Measurements from ENCODE around the gene SSR3.

SSR3 gene

GRCh38 chr3:156530980-156531379 is 23.9 kb downstream of the SSR3 start:
- Histone ChIP-seq H3F3A (ENCODE audit: insufficient read depth, low read length) (no peaks in the 10 kb centered on the region), H3K79me2 (ENCODE audit: low read length) (no peaks in the 10 kb centered on the region), H3K4me2 (ENCODE audit: low read depth, low read length) (no peak overlapping the region), H3K9me3 (replicated peaks; ENCODE audit: insufficient read depth, low read length) (no peaks in the 10 kb centered on the region), H3K9me2 (replicated peaks; ENCODE audit: insufficient read depth, low read length) (no peaks in the 10 kb centered on the region), H3K27ac (ENCODE audit: low read length) (no peak overlapping the region), H3K27me3 (replicated peaks; ENCODE audit: insufficient read depth, low read length) (no peaks in the 10 kb centered on the region), H2AFZ (ENCODE audit: low read length) (no peak overlapping the region), H3K36me3 (replicated peaks; ENCODE audit: insufficient read depth, low read length) (no peaks in the 10 kb centered on the region), H3K4me1 (ENCODE audit: low read length) (no peaks in the 10 kb centered on the region), H4K20me1 (ENCODE audit: insufficient read depth, low read length) (no peaks in the 10 kb centered on the region), H3K4me3 (ENCODE audit: low read length) (no peak overlapping the region), H3K9ac (ENCODE audit: low read length) (no peak overlapping the region)
- TF ChIP-seq CTCF (IDR thresholded peaks at IDR 0.05; ENCODE audit: low read length) = no peak
- TF ChIP-seq EZH2 (optimal IDR thresholded peaks at IDR 0.05; ENCODE audit: low read depth, low read length) = no peak
- no peak for TF ChIP-seq EZH2phosphoT487 (IDR thresholded peaks at IDR 0.05; ENCODE audit: low read length)
- DNase-seq = no peak

DNA sequence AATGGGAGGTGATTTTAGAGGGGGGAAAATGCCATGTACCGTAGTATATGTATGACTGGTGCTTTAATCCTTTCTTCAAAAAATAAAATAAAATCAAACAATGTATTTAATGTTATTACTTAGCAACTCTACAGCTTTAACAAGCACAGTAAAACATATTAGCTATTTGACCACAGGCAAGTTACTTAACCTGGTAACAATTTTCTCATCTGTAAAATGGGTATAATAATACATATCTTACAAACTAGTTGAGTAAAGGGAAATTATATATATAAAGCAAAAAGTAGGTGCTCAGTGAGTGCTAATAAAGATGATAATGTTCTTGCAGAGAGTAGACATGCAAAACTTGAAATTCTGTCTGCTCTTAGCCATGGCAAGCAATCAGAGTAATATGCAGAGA is 27.9 kb downstream of the SSR3 start:
- no peak overlapping the region for H3K4me2 ChIP-seq (ENCODE audit: low read depth, low read length)
- H3K4me1 ChIP-seq (ENCODE audit: low read length) = no peaks in the 10 kb centered on the region
- no peaks in the 10 kb centered on the region for H3K36me3 ChIP-seq (replicated peaks; ENCODE audit: insufficient read depth, low read length)
- H3K4me3 ChIP-seq (ENCODE audit: low read length) = no peak overlapping the region
- no peaks in the 10 kb centered on the region for H3F3A ChIP-seq (ENCODE audit: insufficient read depth, low read length)
- no peak overlapping the region for H3K9ac ChIP-seq (ENCODE audit: low read length)
- no peaks in the 10 kb centered on the region for H3K9me3 ChIP-seq (replicated peaks; ENCODE audit: insufficient read depth, low read length)
- TF ChIP-seq CTCF (IDR thresholded peaks at IDR 0.05; ENCODE audit: low read length) (no peak), EZH2phosphoT487 (IDR thresholded peaks at IDR 0.05; ENCODE audit: low read length) (no peak), EZH2 (optimal IDR thresholded peaks at IDR 0.05; ENCODE audit: low read depth, low read length) (no peak)
- no peak for DNase-seq
- no peak overlapping the region for H3K27ac ChIP-seq (ENCODE audit: low read length)
- no peaks in the 10 kb centered on the region for H3K79me2 ChIP-seq (ENCODE audit: low read length)
- H4K20me1 ChIP-seq (ENCODE audit: insufficient read depth, low read length) = no peaks in the 10 kb centered on the region
- no peaks in the 10 kb centered on the region for H3K9me2 ChIP-seq (replicated peaks; ENCODE audit: insufficient read depth, low read length)
- H3K27me3 ChIP-seq (replicated peaks; ENCODE audit: insufficient read depth, low read length) = no peaks in the 10 kb centered on the region
- no peak overlapping the region for H2AFZ ChIP-seq (ENCODE audit: low read length)

DNA sequence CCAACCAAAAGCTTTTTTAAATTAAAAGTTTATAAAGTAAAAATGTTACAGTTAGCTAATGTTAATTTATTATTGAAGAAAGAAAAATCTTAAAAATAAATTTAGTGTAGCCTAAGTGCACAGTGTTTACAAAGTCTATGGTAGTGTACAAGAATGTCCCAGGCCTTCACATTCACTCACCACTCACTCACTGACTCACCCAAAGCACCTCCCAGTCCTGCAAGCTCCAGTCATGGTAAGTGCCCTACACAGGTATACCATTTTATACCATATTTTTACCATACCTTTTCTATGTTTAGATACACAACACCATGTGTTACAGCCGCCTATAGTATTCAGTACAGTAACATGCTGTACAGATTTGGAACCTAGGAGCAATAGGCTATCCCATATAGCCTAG is 29.1 kb downstream of the SSR3 start:
- Histone ChIP-seq H3F3A (ENCODE audit: insufficient read depth, low read length) (no peaks in the 10 kb centered on the region), H3K36me3 (replicated peaks; ENCODE audit: insufficient read depth, low read length) (no peaks in the 10 kb centered on the region), H3K9me2 (replicated peaks; ENCODE audit: insufficient read depth, low read length) (no peaks in the 10 kb centered on the region), H3K27ac (ENCODE audit: low read length) (no peak overlapping the region), H3K4me1 (ENCODE audit: low read length) (no peaks in the 10 kb centered on the region), H3K9me3 (replicated peaks; ENCODE audit: insufficient read depth, low read length) (no peaks in the 10 kb centered on the region), H4K20me1 (ENCODE audit: insufficient read depth, low read length) (no peaks in the 10 kb centered on the region), H3K4me3 (ENCODE audit: low read length) (no peak overlapping the region), H3K79me2 (ENCODE audit: low read length) (no peaks in the 10 kb centered on the region), H3K4me2 (ENCODE audit: low read depth, low read length) (no peak overlapping the region), H3K9ac (ENCODE audit: low read length) (no peak overlapping the region), H2AFZ (ENCODE audit: low read length) (no peak overlapping the region), H3K27me3 (replicated peaks; ENCODE audit: insufficient read depth, low read length) (no peaks in the 10 kb centered on the region)
- no peak for DNase-seq
- TF ChIP-seq CTCF (IDR thresholded peaks at IDR 0.05; ENCODE audit: low read length) (no peak), EZH2phosphoT487 (IDR thresholded peaks at IDR 0.05; ENCODE audit: low read length) (no peak), EZH2 (optimal IDR thresholded peaks at IDR 0.05; ENCODE audit: low read depth, low read length) (no peak)
